ENCODE data around the gene MRPL19.
A peak's percentile ranks its signal among the peaks of the same experiment; 100 is the strongest.

MRPL19 gene

DNA sequence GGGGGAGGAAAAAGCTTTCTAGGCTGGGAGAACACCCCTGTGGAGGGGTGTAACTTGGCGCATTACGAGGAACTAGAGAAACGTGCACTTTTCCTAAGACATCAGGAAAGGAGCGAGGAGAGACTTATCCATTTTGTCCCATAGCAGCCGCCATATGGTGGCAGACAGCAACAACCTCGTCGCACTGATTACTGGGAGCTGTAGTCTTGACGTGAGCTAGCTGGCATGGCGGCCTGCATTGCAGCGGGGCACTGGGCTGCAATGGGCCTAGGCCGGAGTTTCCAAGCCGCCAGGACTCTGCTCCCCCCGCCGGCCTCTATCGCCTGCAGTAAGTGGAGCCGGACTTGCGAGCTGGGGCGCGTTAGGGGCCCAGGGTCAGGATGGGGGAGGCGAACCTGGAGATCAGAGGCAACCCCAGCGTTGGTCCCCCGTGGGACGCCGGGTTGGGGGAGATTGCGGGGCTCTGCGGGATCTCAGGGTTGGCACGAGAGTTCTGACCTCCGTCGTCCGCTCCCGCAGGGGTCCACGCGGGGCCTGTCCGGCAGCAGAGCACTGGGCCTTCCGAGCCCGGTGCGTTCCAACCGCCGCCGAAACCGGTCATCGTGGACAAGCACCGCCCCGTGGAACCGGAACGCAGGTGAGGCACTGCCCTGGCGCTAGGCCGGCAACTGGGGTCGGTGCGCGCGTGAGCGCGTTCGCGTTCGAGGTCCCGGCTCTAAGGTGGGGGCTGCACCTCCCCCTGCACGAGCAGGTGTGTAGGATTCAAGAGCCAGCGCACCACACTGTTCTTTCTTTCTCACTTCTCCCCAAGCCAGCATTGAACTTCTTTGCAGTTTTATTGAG lies at the start of gene MRPL19:
MRPL19 (plus strand) TSS at position 201 of the 843 bp plus-strand sequence; CDS start at position 226, 25 bp downstream.
- DNase-seq: peak; percentile 82

DNA sequence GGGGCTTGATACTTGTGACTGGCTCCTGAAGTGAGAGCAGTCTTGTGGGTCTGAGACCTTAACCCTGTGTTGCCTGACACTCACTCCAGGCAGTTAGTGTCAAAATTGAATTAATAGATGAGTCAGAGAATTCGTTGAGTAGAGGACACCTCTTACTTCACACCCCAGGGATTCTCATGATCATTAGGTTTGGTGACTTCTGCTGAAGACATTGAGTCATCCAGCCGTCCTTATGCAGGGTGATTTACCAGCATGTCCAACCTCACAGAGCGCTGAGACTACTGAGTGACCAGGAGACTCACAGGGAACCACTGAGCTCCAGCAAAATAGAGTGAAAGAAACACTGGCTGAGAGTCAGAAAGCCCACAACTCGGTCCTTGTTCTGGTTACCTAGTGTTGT lies 49.8 kb upstream of the MRPL19 start:
- no peak for DNase-seq

DNA sequence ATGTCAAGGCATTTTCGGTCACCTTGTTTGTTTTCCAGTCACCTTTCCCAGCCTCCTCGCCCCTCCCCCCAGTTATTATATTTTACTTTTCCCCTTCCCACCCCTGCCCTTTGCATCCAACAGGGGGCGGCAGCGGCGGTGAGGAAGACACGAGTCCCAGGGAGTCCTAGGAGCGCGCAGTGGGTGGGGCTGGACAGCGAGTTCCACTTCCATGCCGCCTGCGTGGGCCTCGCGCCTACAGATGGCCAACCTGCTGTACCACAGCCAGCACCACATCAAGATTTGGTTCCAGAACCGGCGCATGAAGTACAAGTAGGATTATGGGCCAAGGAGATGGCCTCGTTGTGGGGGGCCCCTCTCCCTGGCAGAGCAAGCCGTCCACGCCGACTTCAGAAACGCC lies 48.6 kb upstream of the MRPL19 start:
- no peak for DNase-seq

DNA sequence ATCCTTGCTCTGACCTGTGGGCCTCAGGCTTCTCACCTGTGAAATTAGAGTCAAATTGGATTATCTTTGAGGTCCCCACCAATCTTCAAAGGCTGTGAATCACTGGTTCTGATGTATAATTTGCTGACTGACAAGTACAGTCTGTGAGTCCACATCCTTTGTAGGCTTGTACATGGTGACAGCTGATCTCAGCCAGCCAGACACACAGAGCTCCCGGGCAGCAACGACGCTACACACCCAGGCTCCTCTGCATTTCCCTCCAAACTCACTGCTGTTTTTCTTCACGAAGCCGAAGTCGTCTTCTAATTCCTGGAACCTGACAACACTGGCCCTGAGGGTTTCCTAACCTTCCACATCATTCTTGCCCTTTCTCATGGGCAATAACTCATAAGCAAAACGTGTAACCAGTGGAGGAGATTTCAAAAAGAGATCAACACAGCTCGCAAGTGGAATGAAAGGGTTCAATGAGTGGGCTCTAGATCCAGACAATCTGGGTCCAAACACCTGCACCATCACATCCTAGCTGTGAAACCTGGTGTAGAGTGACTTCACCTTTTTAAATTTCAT lies 47.9 kb upstream of the MRPL19 start:
- DNase-seq: no peak

DNA sequence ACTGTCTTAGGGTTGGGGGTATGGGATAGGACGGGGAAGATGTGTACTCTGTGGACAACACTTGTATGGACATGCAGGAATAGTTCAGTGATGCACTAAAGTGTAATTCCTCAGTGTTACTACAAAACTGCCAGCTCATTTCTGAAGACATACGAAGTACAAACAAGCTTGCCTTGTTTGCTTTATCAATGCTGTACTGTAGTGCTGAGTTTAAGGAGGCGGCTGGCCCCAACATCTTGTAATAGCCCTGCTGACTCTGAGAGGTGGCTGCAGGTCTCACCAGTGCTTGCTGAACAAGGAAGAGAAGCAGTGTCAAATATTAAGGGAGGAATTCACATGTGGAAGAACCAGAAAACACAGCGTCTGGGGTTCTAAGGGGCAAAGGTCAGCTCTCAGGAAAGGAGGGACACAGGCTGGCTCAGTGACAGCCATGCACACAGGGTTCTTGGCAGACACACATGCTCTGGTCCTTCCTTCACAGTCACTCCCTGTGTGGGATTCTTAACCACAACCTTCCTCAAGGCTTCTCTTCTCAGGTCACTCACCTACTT lies 46.0 kb upstream of the MRPL19 start:
- DNase-seq: no peak

DNA sequence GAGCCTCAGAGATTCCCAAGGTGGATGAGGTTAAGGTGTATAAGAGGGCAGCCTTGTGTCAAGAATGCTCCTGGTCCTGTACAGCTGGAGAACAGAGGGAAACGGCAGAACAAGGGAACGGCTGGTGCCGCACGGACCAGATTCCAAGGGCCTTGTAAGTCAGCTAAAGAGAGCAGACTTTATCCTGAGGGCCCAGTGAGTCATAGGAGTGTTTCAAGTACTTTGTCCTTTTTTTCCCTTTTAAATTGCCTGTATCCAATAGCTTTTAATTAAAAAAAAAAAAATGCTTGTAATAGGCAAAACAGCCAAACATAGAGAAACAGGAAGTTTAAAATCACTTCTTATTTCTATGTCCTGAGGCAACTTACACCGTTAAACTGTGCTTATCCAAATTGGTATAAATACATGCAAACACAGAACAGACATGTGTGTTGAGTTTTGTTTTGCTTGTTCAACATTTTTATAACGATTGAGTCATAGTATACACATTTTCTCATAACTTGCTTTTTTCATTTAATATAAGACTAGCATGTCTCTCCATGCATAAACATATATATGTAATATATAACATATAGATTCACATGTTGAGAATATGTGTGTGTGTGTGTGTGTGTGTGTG lies 43.8 kb upstream of the MRPL19 start:
- no peak for DNase-seq

DNA sequence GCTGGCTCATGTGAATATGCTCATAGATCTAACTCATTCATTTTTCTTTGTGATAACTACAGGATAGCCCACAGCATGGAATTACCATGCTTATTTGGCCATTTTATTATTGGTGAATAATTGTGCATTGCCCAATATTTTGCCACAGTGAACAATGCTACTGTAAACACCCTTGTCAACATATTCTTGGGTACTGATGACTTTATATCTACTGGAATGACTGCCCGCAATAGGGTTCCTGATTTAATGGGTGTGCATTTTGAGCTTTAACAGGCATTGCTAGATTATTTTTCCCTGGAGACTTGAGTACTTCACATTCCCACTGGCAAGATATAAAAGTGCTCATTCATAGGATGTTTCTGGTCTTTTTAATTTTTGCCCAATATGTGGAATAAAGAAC lies 43.1 kb upstream of the MRPL19 start:
- DNase-seq: no peak

DNA sequence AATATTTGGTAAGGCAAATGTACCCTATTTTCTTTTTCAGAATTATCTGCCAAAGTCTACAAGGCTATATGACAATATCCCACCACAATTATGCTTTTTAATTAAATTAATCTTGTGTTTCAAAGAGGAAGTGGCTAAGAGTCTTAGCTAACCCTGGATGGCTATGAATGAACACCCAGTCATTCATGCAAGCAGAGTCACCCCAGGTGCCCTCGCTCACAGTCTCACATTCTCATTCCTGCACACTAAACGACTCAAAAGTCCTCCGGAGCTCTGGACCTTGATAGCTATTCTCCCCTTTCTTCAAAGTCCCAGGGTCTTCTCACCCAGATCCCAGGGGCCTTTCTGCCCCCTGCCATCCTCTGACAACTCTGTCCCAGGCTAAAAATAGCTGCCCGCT lies 42.1 kb upstream of the MRPL19 start:
- DNase-seq: no peak

DNA sequence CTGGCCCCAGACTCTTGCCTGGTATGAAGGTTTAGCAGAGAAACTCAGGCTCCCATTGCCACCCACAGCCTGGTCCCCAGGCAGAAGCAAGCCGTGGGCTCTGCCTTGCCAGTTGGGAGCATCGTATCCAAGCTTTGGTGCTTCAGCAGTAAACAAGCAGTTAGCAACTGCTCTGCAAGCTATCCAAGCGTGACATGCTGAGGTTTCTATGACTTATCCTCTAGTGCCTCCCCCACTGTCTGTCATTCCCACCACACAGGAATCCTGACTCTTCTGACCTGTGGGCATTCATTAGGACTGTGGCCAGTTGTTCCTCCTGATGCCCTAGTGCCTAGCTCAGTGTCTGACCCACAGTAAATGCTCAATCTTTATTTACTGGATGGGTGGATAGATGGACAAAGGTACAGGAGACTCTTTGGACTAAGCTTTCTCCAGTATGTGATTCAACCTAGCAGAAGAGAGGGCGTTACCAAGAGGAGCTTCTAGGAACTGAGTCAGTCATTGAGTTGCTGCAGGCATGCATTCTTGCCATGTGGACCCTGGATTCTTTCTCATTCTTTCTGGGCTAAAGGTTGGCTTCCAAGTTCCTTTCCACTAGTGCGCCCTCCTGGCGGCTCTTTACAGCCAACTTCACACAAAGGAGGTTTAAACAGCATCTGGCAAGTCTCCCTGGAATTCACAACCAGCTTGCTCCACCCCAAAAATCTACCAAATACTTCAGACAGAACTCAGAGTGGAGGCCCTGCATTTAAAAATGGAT lies 40.6 kb upstream of the MRPL19 start:
- DNase-seq: peak; percentile 18

DNA sequence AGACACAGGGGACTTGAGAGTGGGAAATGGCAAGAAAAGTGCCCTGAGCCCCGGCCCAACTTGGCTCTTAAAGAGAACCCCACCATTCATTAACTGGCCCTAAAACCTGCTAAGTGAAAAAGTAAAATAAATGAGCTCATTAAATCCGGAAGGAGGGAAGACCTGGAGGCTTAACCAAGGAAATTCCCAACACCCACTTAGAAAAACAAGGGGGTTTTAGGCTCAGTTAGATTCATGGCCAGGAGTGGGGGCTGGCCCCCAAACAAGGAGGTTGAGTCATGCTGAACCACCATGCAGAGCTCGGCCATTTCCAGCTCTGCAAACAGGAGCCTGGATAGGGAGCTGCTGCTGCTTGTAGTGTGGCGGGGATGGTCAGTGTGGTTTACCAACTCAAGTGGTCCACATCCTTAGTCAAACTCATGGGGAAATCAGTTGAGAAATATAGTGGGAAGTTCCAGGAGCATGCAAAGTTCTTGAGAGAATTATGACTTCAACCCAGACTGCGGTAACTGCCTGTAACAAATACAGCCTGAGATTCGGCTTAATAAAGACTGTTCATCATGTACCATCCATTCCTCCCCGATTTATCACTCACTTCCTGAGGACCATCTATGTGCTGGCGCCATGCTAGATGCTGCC lies 39.7 kb upstream of the MRPL19 start:
- DNase-seq: no peak

DNA sequence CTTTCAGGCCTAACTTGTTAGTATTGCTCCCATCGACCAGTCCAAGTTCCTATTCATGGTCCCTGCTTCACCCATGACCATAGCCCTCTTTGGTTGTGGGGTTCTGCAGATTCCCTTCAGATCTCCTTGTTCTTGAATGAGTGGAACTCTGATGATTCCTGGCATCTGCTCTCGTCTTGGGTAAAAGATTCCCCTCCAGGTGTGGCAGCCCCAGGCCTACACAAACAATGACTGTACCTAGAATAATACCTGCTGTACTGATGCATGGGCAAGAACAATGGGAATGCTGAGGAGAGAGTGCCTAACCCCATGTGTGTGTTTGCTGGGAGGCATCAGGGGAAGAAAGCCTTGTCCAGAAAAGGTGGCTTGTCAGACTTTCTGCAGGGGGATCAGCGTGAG lies 39.2 kb upstream of the MRPL19 start:
- no peak for DNase-seq

DNA sequence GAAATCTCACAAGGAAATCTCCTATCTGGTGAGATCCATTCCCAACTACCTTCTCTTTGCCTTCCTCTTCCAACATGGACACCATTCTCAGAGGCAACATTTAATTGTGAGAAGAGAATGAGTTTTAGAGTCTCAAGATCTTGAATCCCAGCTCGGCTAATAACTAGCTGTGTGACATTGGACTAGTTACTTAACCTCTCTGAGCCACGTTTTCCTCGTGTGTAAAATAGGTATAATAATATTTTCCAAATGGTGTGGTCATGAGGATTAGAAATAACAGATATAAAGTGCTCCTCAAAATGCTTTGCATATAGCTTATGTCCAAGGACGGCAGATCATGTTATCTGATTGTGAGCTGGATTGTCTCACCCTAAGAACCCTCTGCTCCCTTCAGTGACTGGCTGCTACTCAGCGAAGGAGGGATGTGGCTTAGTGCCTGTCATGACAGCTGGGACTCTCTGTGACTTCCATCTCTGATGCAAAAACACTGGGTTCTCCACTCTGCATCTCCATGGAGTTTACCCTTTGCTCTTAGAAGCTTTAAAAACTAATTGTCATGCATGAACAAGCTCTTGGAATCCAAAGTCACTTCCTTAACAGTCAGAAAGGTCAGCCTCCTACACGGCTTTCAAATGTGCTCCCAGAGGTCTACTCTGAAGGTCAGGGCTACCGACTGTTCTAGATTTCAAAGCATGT lies 38.4 kb upstream of the MRPL19 start:
- no peak for DNase-seq

DNA sequence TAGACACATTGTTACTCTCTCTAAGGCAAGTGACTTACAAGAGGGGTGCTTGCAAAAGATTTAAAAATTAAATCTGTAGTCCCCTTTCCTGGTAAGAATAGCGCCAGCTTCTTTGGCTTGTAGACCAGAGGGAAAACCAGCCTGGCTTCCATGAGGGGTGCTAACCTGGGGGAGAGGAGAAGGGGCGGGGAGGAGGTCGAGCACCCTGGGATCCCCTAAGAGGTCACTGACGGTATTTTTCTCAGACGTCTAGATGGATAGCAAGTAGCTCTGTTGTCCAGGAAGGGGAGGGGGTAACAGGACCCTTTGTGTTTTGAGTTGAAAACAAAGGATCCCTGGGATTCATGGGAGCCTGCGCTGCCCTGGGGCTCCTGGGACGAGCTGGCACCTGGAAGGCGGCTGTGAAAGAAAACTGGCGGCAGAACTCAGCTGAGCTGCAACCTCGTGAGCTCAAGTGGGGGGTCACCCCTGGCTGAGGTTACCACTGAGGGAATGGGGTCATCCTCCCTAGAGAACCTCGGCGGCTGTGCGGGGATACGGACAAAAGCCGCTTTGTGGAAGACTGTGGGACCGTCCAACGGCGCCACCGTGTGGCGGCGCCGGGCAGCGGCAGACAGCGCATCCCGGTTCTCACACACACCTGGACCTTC lies 37.8 kb upstream of the MRPL19 start:
- DNase-seq: peak; percentile 9

DNA sequence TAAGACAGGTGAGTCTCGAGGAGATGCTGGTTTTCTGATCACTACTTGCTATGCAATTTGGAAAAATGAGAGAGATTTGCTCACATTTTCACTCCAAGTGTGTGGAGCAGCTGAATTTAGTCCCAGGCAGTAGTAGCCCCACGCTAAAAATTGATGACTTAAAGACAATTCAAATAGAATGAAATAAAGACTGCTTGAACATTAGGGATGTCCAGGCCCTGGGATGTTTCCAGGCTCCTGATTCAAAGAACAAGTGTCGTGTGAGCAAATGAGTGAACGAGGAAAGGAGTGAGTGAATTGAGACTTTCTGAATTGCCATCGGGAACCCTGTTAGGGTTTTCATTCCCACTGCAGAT lies 37.3 kb upstream of the MRPL19 start:
- DNase-seq: no peak

DNA sequence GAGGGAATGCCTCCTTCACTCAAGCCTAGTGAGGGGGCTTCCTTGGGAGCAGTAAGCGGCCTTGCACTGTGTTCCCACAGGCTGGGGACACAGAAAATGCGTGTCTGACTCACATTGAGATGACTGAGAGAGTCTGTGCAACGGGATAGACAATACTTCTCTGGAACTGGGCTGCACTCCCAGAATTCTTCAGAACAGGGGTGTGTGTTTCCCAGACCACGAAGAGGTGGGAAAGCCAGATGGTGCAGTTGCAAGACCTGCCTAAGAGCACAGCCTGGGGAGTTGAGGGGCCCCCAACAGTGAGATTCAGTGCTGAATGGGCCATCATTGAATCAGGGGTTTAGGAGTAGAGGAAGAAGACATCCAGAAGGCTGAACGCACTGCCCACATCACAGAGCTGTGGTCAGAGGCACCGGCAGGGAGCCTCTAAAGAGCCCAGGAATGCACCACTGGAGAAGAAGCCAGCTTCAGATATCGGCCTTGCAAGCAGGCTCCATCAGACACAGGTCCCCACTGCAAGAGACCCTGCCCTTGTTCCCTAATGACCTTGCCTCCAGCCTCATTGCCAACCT lies 36.6 kb upstream of the MRPL19 start:
- DNase-seq: no peak

DNA sequence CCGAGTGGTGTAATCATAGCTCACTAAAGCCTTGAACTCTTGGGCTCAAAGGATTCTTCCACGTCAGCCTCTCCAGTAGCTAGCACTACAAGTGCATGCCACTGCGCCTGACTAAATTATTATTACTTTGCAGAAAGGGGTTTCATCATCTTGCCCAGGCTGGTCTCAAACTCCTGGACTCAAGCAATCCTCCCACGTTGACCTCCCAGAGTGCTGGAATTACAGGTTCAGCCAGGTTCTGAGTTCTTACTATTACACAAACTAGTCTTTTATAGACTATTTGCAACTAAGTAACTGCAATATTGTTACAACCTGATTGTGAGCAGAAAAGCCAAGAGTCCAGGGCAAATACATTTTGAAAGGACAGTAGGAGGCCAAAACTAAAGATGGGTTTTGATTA lies 35.9 kb upstream of the MRPL19 start:
- no peak for DNase-seq

DNA sequence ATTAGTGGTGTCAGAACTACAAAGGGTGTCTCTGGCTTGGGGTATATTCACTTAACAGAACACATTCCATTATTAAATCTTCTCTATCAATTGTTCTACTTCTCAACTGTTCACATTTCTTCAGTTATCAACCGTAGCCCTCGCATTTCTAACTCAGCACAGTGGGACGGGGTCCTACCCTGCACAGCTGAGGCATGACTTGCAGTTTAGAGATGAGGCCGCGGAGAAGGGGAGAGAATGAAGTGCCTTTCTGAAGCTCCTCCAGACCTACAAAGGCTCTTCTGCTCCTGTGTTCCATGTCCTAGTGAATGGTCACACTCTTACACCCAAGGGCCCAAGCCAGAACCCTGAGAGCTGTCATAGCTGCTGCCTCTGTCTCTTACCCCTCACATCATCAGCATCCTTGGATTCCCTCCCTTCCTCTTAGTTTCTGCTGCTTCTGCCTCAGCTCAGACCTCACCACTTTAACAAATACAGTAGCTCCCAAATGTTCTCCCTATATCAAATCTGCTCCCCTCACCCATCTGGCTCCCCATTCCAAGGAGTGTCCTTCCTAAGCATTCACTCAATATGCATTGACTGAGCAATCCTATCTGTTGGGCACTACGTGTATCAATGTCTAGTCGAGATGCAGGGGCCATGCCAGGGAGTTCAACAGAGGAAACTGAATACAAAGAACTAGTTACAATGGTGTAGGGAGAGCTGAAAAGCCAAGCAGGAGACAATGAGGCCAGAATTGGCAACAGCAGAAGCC lies 34.3 kb upstream of the MRPL19 start:
- no peak for DNase-seq

DNA sequence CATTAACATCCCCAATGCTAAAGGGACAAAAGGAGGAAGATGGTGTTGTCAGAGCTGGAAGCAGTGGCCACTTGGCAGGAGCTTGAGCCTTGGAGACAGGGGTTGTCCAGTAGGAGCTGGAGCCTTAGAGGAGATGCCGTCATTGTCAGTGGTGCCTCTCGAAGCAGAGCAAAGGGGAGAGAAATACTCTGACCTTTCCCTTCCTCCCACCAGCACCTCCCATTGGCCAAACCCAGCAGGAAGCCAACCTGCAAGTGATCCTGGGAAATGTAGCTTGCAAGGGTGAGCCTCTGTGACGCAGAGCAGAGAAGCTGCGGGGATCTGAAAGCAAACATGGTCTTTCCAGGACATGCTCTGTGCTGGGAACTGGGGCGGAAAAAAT lies 33.7 kb upstream of the MRPL19 start:
- DNase-seq: no peak

DNA sequence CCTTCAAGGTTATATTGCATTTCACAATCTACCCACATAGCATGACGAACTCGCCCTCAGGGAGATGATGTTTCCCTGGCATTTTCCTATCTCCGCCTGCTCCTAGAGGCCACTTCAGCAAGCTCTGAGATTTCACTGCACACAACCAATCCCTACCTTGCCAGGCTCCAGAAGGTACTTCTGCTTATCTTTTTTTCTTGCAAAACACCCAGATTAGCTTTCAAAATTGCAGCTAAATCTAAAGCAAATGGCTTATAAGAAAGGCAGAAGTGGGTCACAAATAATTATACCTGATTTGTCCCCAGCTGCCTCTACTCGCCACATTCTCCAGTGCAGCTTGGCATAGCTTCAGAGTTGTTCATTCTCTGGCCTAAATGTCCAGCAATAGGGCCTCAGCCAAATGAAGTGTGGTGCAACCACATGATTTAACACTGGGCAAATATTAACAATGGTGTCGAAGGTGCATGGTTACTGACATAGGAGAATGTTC lies 32.4 kb upstream of the MRPL19 start:
- no peak for DNase-seq

DNA sequence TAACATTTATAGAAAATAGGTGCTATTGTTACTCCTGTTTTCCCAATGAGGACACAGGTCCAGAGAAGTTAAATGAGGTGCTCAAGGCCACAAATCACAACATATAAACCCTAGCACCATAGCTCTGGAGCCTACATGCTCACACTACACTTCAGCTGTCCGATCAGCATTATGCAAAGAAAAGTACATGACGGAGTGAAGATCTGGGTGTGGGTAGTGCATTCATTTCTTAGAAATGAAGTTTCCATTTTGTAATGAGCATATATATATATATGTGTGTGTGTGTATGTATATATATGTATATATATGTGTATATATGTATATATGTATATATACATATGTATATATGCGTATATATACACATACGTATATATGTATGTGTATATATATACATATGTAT lies 30.2 kb upstream of the MRPL19 start:
- no peak for DNase-seq

Data from NCI-H510A (cell line).